ENCODE data around the gene ZNF532. TPM values are rescaled to one million over a fixed set of nuclear protein-coding genes. Genes with fewer than 3 reads are reported as not detected.

The ZNF532 gene
- total RNA-seq, 1 donor = 49.6 TPM

- Histone ChIP-seq H2AFZ (ENCODE audit: low read length) (no peak overlapping the region), H4K20me1 (ENCODE audit: insufficient read depth, low read length) (no peaks in the 10 kb centered on the region), H3K36me3 (ENCODE audit: insufficient read depth, low read length) (peaks cover 7% of the 10 kb centered on the region), H3K27ac (ENCODE audit: low read depth, low read length) (no peak overlapping the region), H3K27me3 (ENCODE audit: insufficient read depth, low read length) (no peaks in the 10 kb centered on the region), H3K79me2 (ENCODE audit: insufficient read depth, low read length) (peaks cover 51% of the 10 kb centered on the region), H3K4me3 (ENCODE audit: insufficient read depth, low read length) (no peak overlapping the region), H3K4me2 (ENCODE audit: insufficient read depth, low read length) (no peak overlapping the region), H3K4me1 (ENCODE audit: insufficient read depth, low read length) (peaks cover 33% of the 10 kb centered on the region), H3K9me3 (ENCODE audit: low read depth, low read length) (no peaks in the 10 kb centered on the region)
- TF ChIP-seq, protein P1, sequence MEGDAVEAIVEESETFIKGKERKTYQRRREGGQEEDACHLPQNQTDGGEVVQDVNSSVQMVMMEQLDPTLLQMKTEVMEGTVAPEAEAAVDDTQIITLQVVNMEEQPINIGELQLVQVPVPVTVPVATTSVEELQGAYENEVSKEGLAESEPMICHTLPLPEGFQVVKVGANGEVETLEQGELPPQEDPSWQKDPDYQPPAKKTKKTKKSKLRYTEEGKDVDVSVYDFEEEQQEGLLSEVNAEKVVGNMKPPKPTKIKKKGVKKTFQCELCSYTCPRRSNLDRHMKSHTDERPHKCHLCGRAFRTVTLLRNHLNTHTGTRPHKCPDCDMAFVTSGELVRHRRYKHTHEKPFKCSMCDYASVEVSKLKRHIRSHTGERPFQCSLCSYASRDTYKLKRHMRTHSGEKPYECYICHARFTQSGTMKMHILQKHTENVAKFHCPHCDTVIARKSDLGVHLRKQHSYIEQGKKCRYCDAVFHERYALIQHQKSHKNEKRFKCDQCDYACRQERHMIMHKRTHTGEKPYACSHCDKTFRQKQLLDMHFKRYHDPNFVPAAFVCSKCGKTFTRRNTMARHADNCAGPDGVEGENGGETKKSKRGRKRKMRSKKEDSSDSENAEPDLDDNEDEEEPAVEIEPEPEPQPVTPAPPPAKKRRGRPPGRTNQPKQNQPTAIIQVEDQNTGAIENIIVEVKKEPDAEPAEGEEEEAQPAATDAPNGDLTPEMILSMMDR (IDR thresholded peaks at IDR 0.05; ENCODE audit: extremely low read depth, low read depth, low read length) = no peak
- DNase-seq (ENCODE audit: insufficient read length, low spot score, missing footprints) = no peak
Measured at GRCh38 chr18:58884680-58885079, 20.0 kb downstream of the ZNF532 start.

DNA sequence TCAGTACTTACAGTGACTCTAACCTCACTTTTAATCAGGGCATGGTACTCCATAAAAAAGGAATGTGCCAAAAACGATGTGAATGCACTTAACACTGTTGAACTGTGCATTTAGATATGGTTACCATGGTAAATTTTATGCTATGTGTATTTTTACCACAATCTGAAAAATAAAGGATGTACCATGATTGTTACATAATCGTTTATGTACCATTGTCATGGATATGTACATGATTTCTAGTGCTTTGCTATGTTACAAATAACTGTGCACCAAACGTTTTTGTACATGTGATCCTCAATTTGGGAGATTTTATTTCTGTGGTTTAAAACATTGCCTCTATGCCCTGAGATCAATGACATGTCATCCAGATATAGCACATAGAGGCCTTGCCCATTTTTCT is 21.8 kb downstream of the ZNF532 start:
- Histone ChIP-seq H3K9me3 (ENCODE audit: low read depth, low read length) (no peaks in the 10 kb centered on the region), H3K79me2 (ENCODE audit: insufficient read depth, low read length) (peaks cover 45% of the 10 kb centered on the region), H3K27me3 (ENCODE audit: insufficient read depth, low read length) (no peaks in the 10 kb centered on the region), H3K4me2 (ENCODE audit: insufficient read depth, low read length) (no peak overlapping the region), H3K27ac (ENCODE audit: low read depth, low read length) (peak overlapping the region; percentile 78), H2AFZ (ENCODE audit: low read length) (no peak overlapping the region), H3K4me1 (ENCODE audit: insufficient read depth, low read length) (peaks cover 32% of the 10 kb centered on the region), H3K4me3 (ENCODE audit: insufficient read depth, low read length) (no peak overlapping the region), H3K36me3 (ENCODE audit: insufficient read depth, low read length) (peaks cover 3% of the 10 kb centered on the region), H4K20me1 (ENCODE audit: insufficient read depth, low read length) (no peaks in the 10 kb centered on the region)
- TF ChIP-seq, protein P1 (IDR thresholded peaks at IDR 0.05; ENCODE audit: extremely low read depth, low read depth, low read length) = no peak
- no peak for DNase-seq (ENCODE audit: insufficient read length, low spot score, missing footprints)

GRCh38 chr18:58886864-58887612 is 22.4 kb downstream of the ZNF532 start:
- Histone ChIP-seq H3K27me3 (ENCODE audit: insufficient read depth, low read length) (no peaks in the 10 kb centered on the region), H3K36me3 (ENCODE audit: insufficient read depth, low read length) (peaks cover 3% of the 10 kb centered on the region), H3K27ac (ENCODE audit: low read depth, low read length) (peak overlapping the region; percentile 78), H2AFZ (ENCODE audit: low read length) (peak overlapping the region; percentile 53), H4K20me1 (ENCODE audit: insufficient read depth, low read length) (no peaks in the 10 kb centered on the region), H3K4me3 (ENCODE audit: insufficient read depth, low read length) (peak overlapping the region; percentile 46), H3K9me3 (ENCODE audit: low read depth, low read length) (no peaks in the 10 kb centered on the region), H3K4me2 (ENCODE audit: insufficient read depth, low read length) (peak overlapping the region; percentile 69), H3K79me2 (ENCODE audit: insufficient read depth, low read length) (peaks cover 44% of the 10 kb centered on the region), H3K4me1 (ENCODE audit: insufficient read depth, low read length) (peaks cover 30% of the 10 kb centered on the region)
- TF ChIP-seq, protein P1 (IDR thresholded peaks at IDR 0.05; ENCODE audit: extremely low read depth, low read depth, low read length) = no peak
- DNase-seq (ENCODE audit: insufficient read length, low spot score, missing footprints) = no peak

DNA sequence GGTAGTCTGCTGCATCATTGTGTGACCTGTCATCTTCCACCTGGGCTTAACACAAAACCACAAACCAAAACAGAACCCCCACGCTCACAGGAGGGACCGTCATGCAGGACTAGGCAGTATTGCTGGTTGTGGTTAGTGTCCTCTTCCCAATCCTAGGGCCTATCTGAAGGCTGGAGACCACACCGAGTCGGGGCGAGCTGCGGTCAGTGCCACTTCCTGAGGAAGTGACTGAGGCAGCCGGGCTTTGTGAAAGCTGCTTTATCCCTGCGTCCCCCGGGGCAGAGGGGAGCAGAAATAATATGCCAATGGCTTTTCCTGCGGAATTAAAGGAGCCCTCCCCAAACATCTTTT is 22.9 kb downstream of the ZNF532 start:
- no peaks in the 10 kb centered on the region for H3K27me3 ChIP-seq (ENCODE audit: insufficient read depth, low read length)
- TF ChIP-seq, protein P1 (IDR thresholded peaks at IDR 0.05; ENCODE audit: extremely low read depth, low read depth, low read length) = no peak
- H3K9me3 ChIP-seq (ENCODE audit: low read depth, low read length) = no peaks in the 10 kb centered on the region
- no peaks in the 10 kb centered on the region for H4K20me1 ChIP-seq (ENCODE audit: insufficient read depth, low read length)
- peak overlapping the region; percentile 53 for H2AFZ ChIP-seq (ENCODE audit: low read length)
- peaks cover 27% of the 10 kb centered on the region for H3K4me1 ChIP-seq (ENCODE audit: insufficient read depth, low read length)
- peak overlapping the region; percentile 78 for H3K27ac ChIP-seq (ENCODE audit: low read depth, low read length)
- peaks cover 3% of the 10 kb centered on the region for H3K36me3 ChIP-seq (ENCODE audit: insufficient read depth, low read length)
- H3K79me2 ChIP-seq (ENCODE audit: insufficient read depth, low read length) = peaks cover 45% of the 10 kb centered on the region
- H3K4me3 ChIP-seq (ENCODE audit: insufficient read depth, low read length) = peak overlapping the region; percentile 46
- peak; percentile 91 for DNase-seq (ENCODE audit: insufficient read length, low spot score, missing footprints)
- H3K4me2 ChIP-seq (ENCODE audit: insufficient read depth, low read length) = peak overlapping the region; percentile 69

All from osteoblast (primary cell).